ENCODE data around the gene SLC45A3. TPM values are rescaled to one million over a fixed set of nuclear protein-coding genes. Genes with fewer than 3 reads are reported as not detected.

The SLC45A3 gene
- polyA plus RNA-seq, 1 experiment, result 1.7 TPM

- DNase-seq (ENCODE audit: low read depth, low spot score), result no peak
- no peaks in the 10 kb centered on the region for H3K9me3 ChIP-seq (ENCODE audit: control insufficient read depth, insufficient read depth, low read length)
- H3K4me3 ChIP-seq (ENCODE audit: low read depth, low read length), result no peak overlapping the region
- POLR2A ChIA-PET, result no interaction called here
- H3K27ac ChIP-seq (ENCODE audit: low read depth, low read length), result no peak overlapping the region
- no peak for TF ChIP-seq CTCF (IDR thresholded peaks at IDR 0.05; ENCODE audit: low read depth, low read length)
- CTCF ChIA-PET, result interaction anchor here (0.7 to 1.8 kb wide), 3 partner anchors 10 to 43 kb away, joined by 3 to 8 read pairs (median 4); no protein-coding TSS in a partner anchor
- H3K27me3 ChIP-seq (ENCODE audit: control insufficient read depth, insufficient read depth, low read length), result no peaks in the 10 kb centered on the region
Measured at GRCh38 chr1:205700865-205701401, 20.6 kb upstream of the SLC45A3 start.

- Histone ChIP-seq H3K27me3 (ENCODE audit: control insufficient read depth, insufficient read depth, low read length) (no peaks in the 10 kb centered on the region), H3K4me3 (ENCODE audit: low read depth, low read length) (no peak overlapping the region), H3K27ac (ENCODE audit: low read depth, low read length) (no peak overlapping the region), H3K9me3 (ENCODE audit: control insufficient read depth, insufficient read depth, low read length) (no peaks in the 10 kb centered on the region)
- TF ChIP-seq CTCF (IDR thresholded peaks at IDR 0.05; ENCODE audit: low read depth, low read length), result no peak
- no peak for DNase-seq (ENCODE audit: low read depth, low spot score)
- ChIA-PET CTCF (interaction anchor here (1.0 to 1.9 kb wide), 2 partner anchors 12 to 41 kb away, joined by 4 to 6 read pairs; no protein-coding TSS in a partner anchor), POLR2A (no interaction called here)
Measured at GRCh38 chr1:205699416-205699815, 19.1 kb upstream of the SLC45A3 start.

GRCh38 chr1:205698921-205699320, 18.6 kb upstream of the SLC45A3 start:
- DNase-seq (ENCODE audit: low read depth, low spot score), result no peak
- TF ChIP-seq CTCF (IDR thresholded peaks at IDR 0.05; ENCODE audit: low read depth, low read length), result no peak
- H3K27ac ChIP-seq (ENCODE audit: low read depth, low read length), result no peak overlapping the region
- CTCF ChIA-PET, result interaction anchor here (1.0 to 1.9 kb wide), 3 partner anchors 13 to 40 kb away, joined by 3 to 6 read pairs (median 4); no protein-coding TSS in a partner anchor
- H3K9me3 ChIP-seq (ENCODE audit: control insufficient read depth, insufficient read depth, low read length), result no peaks in the 10 kb centered on the region
- POLR2A ChIA-PET, result no interaction called here
- no peak overlapping the region for H3K4me3 ChIP-seq (ENCODE audit: low read depth, low read length)
- H3K27me3 ChIP-seq (ENCODE audit: control insufficient read depth, insufficient read depth, low read length), result no peaks in the 10 kb centered on the region

- TF ChIP-seq CTCF (IDR thresholded peaks at IDR 0.05; ENCODE audit: low read depth, low read length), result no peak
- Histone ChIP-seq H3K27ac (ENCODE audit: low read depth, low read length) (no peak overlapping the region), H3K27me3 (ENCODE audit: control insufficient read depth, insufficient read depth, low read length) (peaks cover 3% of the 10 kb centered on the region), H3K9me3 (ENCODE audit: control insufficient read depth, insufficient read depth, low read length) (no peaks in the 10 kb centered on the region), H3K4me3 (ENCODE audit: low read depth, low read length) (no peak overlapping the region)
- ChIA-PET CTCF (interaction anchor here (0.7 to 2.2 kb wide), 2 partner anchors 18 to 35 kb away, joined by 3 to 12 read pairs; no protein-coding TSS in a partner anchor), POLR2A (no interaction called here)
- DNase-seq (ENCODE audit: low read depth, low spot score), result no peak
Measured at GRCh38 chr1:205693421-205693991, 13.2 kb upstream of the SLC45A3 start.

GRCh38 chr1:205692423-205692822, 12.1 kb upstream of the SLC45A3 start:
- Histone ChIP-seq H3K27ac (ENCODE audit: low read depth, low read length) (no peak overlapping the region), H3K27me3 (ENCODE audit: control insufficient read depth, insufficient read depth, low read length) (peaks cover 3% of the 10 kb centered on the region), H3K4me3 (ENCODE audit: low read depth, low read length) (no peak overlapping the region), H3K9me3 (ENCODE audit: control insufficient read depth, insufficient read depth, low read length) (no peaks in the 10 kb centered on the region)
- no peak for DNase-seq (ENCODE audit: low read depth, low spot score)
- no peak for TF ChIP-seq CTCF (IDR thresholded peaks at IDR 0.05; ENCODE audit: low read depth, low read length)
- CTCF ChIA-PET, result interaction anchor here (0.9 kb wide), 1 partner anchor 19 kb away, joined by 4 read pairs; no protein-coding TSS in a partner anchor
- POLR2A ChIA-PET, result no interaction called here

All from AG04450 (cell line).